Skin epidermis (tissue), 12 donors: ENCODE data around the gene KRTAP6-1.

Source experiments
- H3K27ac ChIP-seq, 21 experiments: fragments of 200-600 bp; sonication (generic) in 11 of 21; one replicate each; pipeline ENCODE4 v1.5.0; 2020; ENCODE audit warnings: mild to moderate bottlenecking in 3 of 21, inconsistent platforms in 2 of 21, moderate library complexity in 2 of 21
- H3K4me3 ChIP-seq, 7 experiments: fragments of 200-600 bp; sonication (generic) in 2 of 7; one replicate each; pipeline ENCODE4 v1.5.0; 2020; ENCODE audit warnings: inconsistent platforms in 2 of 7, mild to moderate bottlenecking in 2 of 7, moderate library complexity in 1 of 7

The KRTAP6-1 gene

GRCh38 chr21:30613836-30614235 lies at the start of gene KRTAP6-1:
TSS of gene KRTAP6-1 (minus strand) at chr21:30613930. CDS start at chr21:30613904, 26 bp downstream.
- Histone ChIP-seq H3K27ac (no peak within 1 kb of the TSS), H3K4me3 (no peak within 1 kb of the TSS)

- Histone ChIP-seq H3K27ac (no peak overlapping the region), H3K4me3 (no peak overlapping the region)
Measured at GRCh38 chr21:30652891-30653290, 39.2 kb upstream of the KRTAP6-1 start.

- no peak overlapping the region for H3K4me3 ChIP-seq
Measured at GRCh38 chr21:30646904-30647414, 33.2 kb upstream of the KRTAP6-1 start.

GRCh38 chr21:30642564-30642963 lies 28.8 kb upstream of the KRTAP6-1 start, which contains the start of gene KRTAP20-3:
TSS of gene KRTAP20-3 (plus strand) at chr21:30642864.
- Histone ChIP-seq H3K27ac (no peak within 1 kb of the TSS), H3K4me3 (no peak within 1 kb of the TSS)

More at GRCh38 chr21:30646904-30647414, 33.2 kb upstream of the KRTAP6-1 start:
- no peak overlapping the region for H3K27ac ChIP-seq

GRCh38 chr21:30638686-30639085 lies 25.0 kb upstream of the KRTAP6-1 start:
- Histone ChIP-seq H3K4me3 (no peak overlapping the region), H3K27ac (no peak overlapping the region)

- Histone ChIP-seq H3K4me3 (no peak within 1 kb of the TSS), H3K27ac (no peak within 1 kb of the TSS)
Measured at GRCh38 chr21:30634906-30635305, 21.2 kb upstream of the KRTAP6-1 start, which contains the start of gene KRTAP20-2. TSS of gene KRTAP20-2 (plus strand) at chr21:30635206. CDS start at chr21:30635264, 58 bp downstream.

- H3K27ac ChIP-seq: no peak overlapping the region
- no peak overlapping the region for H3K4me3 ChIP-seq
Measured at GRCh38 chr21:30629200-30629599, 15.5 kb upstream of the KRTAP6-1 start.

GRCh38 chr21:30628109-30628508 lies 14.4 kb upstream of the KRTAP6-1 start:
- no peak overlapping the region for H3K27ac ChIP-seq
- H3K4me3 ChIP-seq: no peak overlapping the region

- Histone ChIP-seq H3K4me3 (no peak overlapping the region), H3K27ac (no peak overlapping the region)
Measured at GRCh38 chr21:30625449-30626165, 11.9 kb upstream of the KRTAP6-1 start.

- H3K4me3 ChIP-seq: no peak overlapping the region
- no peak overlapping the region for H3K27ac ChIP-seq
Measured at GRCh38 chr21:30623362-30623761, 9.6 kb upstream of the KRTAP6-1 start.

GRCh38 chr21:30620522-30620921 lies 6.8 kb upstream of the KRTAP6-1 start, which contains the start of gene KRTAP20-4:
TSS of gene KRTAP20-4 (plus strand) at chr21:30620627.
- Histone ChIP-seq H3K4me3 (no peak within 1 kb of the TSS), H3K27ac (no peak within 1 kb of the TSS)

- Histone ChIP-seq H3K27ac (no peak overlapping the region), H3K4me3 (no peak overlapping the region)
Measured at GRCh38 chr21:30620080-30620479, 6.3 kb upstream of the KRTAP6-1 start.

- H3K27ac ChIP-seq: no peak within 1 kb of the TSS
- no peak within 1 kb of the TSS for H3K4me3 ChIP-seq
Measured at GRCh38 chr21:30616125-30616524, 2.4 kb upstream of the KRTAP6-1 start, which contains the start of gene KRTAP20-1. TSS of gene KRTAP20-1 (plus strand) at chr21:30616425. CDS start at chr21:30616455, 30 bp downstream.

- no peak overlapping the region for H3K4me3 ChIP-seq
Measured at GRCh38 chr21:30615199-30615598, 1.5 kb upstream of the KRTAP6-1 start.

GRCh38 chr21:30612132-30612531 lies 1.6 kb downstream of the KRTAP6-1 start:
- H3K4me3 ChIP-seq: no peak overlapping the region
- no peak overlapping the region for H3K27ac ChIP-seq

More at GRCh38 chr21:30615199-30615598, 1.5 kb upstream of the KRTAP6-1 start:
- no peak overlapping the region for H3K27ac ChIP-seq

GRCh38 chr21:30605968-30606367 lies 7.8 kb downstream of the KRTAP6-1 start:
- Histone ChIP-seq H3K4me3 (no peak overlapping the region), H3K27ac (no peak overlapping the region)

- Histone ChIP-seq H3K27ac (no peak within 1 kb of the TSS), H3K4me3 (no peak within 1 kb of the TSS)
Measured at GRCh38 chr21:30600787-30601186, 12.9 kb downstream of the KRTAP6-1 start, which contains the start of gene KRTAP22-1. TSS of gene KRTAP22-1 (plus strand) at chr21:30601087.

- Histone ChIP-seq H3K27ac (no peak within 1 kb of the TSS), H3K4me3 (no peak within 1 kb of the TSS)
Measured at GRCh38 chr21:30598802-30599201, 14.9 kb downstream of the KRTAP6-1 start, which contains the start of gene KRTAP6-2. TSS of gene KRTAP6-2 (minus strand) at chr21:30598902. CDS start at chr21:30598874, 28 bp downstream.

GRCh38 chr21:30592140-30592539 lies 21.6 kb downstream of the KRTAP6-1 start, which contains the start of gene KRTAP6-3:
TSS of gene KRTAP6-3 (plus strand) at chr21:30592440. CDS start at chr21:30592446, 6 bp downstream.
- no peak within 1 kb of the TSS for H3K4me3 ChIP-seq

GRCh38 chr21:30590297-30590696 lies 23.4 kb downstream of the KRTAP6-1 start, which contains the start of gene KRTAP22-2:
TSS of gene KRTAP22-2 (minus strand) at chr21:30590397.
- H3K4me3 ChIP-seq: no peak within 1 kb of the TSS
- no peak within 1 kb of the TSS for H3K27ac ChIP-seq

More at GRCh38 chr21:30592140-30592539, 21.6 kb downstream of the KRTAP6-1 start, which contains the start of gene KRTAP6-3:
- no peak within 1 kb of the TSS for H3K27ac ChIP-seq

- Histone ChIP-seq H3K27ac (no peak overlapping the region), H3K4me3 (no peak overlapping the region)
Measured at GRCh38 chr21:30582870-30583269, 30.9 kb downstream of the KRTAP6-1 start.
